ENCODE results near the gene NRCAM.
A peak's percentile ranks its signal among the peaks of the same experiment; 100 is the strongest.

The NRCAM gene

GRCh38 chr7:108457871-108458270, 1.6 kb upstream of the NRCAM start:
- DNase-seq = no peak

GRCh38 chr7:108456845-108457540, 757 bp upstream of the NRCAM start:
- DNase-seq = no peak

DNA sequence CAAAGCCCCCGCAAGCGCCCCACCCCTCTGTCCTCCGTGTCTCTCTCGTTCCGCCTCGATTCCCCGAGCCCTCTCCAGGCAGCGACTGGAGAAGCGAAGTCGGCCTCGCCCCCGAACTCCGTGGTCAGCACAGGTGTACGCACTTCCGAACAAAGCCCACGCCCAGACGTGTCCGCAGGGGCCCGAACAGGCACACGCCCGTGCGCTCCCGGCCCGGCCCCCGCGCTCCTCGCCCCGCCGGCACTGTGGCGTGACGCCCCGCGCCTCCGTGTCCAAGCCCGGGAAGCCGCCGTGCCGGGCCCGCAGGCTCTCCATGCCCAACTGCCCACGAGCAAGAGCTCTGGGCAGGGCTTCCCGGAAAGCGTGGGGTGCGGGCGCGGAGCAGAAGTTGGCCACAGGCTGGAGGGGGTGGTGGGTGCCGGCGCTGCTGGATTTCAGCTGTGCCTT, 662 bp downstream of the NRCAM start:
- DNase-seq = peak; percentile 25

- no peak for DNase-seq
These were observed 1.3 kb downstream of the NRCAM start for GRCh38 chr7:108454674-108455550.

DNA sequence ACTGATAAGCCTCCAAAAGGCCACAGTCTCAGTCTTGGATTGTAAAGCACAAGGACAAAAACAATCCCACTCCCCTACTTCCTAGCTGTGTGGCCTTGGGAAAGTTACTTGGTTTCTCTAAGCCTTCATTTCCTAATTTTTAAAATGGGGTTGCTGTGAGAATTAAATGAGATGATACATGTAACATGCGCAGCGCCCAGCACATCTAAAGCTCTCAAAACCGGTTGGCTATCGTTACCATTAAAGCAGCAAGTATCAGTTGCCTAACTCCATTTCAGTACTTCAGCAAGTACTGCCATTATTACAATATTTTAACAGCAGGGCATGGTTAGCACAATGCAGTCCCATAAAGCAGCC, 1.9 kb downstream of the NRCAM start:
- no peak for DNase-seq

DNA sequence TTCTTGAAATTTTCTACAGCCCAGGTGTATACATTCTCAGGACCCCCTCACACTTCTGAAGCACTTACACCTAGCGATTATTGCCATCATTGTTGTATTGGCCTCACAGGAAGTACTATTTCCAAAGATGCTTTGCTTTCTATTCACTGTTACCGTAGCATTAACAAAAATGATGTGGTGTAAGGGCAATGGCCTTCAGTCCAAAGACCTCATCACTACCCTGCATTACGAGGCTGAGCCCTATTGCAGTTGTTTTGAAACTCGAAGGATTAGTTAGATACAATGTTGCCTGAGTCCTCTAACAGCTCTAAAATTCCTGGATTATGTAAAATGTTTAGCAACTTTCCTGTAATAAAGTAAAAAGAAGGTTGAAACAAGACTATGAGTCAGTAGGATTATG, 2.9 kb downstream of the NRCAM start:
- peak; percentile 15 for DNase-seq

DNA sequence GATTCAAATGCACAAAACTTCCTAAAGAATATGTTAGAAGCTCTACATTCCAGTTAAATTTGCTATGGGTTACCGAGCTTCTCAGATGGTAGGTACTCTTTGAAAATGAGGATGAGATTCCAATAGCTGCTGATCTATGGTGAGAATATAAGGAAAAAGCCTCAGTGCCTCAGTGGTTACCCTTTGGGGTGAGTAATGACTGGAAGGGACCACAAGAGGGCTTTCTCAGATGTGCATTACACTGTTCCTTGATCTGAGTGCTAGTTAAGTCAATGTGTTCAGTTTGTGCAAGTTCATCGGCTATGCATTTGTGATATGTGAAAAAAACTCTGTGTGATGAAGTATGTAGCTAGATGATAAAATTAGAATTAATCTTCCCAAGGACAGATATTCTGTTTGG, 3.5 kb downstream of the NRCAM start:
- peak; percentile 13 for DNase-seq

DNA sequence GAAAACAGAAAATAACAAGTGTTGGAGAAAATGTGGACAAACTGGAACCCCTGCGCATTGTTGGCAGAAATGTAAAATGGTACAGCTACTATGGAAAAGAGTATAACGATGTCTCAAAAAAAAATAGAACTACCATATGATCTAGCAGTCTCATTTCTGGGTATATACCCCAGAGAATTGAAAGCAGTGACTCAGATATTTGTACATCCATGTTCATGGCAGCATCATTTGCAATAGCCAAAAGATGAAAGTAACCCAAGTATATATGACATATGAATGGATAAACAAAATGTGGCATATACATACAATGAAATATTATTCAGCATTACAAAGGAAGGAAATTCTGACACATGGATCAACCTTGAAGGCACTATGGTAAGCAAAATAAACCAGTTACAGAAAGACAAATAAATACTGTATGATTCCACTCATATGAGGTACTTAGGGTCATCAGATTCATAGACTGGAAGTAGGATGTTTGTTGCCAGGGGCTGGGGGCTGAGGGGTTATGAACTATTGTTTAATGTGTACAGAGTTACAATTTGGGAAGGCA, 4.9 kb downstream of the NRCAM start:
- DNase-seq = no peak

DNA sequence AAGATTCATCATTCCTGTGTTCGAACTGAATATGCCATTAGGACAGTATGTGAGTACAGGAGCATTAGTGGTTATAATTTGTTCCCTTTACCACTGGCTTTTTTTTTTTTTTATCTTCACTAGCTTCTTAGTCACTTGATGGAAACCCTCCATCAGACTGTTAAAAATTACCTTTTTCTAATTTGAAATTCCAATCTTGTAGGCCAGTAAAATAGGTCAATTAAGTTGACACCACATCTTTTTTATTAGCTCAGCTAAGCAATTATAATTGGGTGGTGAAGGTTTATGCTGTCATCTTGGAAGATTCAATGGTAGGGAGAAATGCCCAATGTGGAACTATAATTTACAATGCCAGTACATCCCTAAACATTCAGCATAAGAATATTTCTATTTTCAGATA, 6.1 kb downstream of the NRCAM start:
- DNase-seq = no peak

- no peak for DNase-seq
These were observed 6.7 kb downstream of the NRCAM start for GRCh38 chr7:108449521-108449920.

DNA sequence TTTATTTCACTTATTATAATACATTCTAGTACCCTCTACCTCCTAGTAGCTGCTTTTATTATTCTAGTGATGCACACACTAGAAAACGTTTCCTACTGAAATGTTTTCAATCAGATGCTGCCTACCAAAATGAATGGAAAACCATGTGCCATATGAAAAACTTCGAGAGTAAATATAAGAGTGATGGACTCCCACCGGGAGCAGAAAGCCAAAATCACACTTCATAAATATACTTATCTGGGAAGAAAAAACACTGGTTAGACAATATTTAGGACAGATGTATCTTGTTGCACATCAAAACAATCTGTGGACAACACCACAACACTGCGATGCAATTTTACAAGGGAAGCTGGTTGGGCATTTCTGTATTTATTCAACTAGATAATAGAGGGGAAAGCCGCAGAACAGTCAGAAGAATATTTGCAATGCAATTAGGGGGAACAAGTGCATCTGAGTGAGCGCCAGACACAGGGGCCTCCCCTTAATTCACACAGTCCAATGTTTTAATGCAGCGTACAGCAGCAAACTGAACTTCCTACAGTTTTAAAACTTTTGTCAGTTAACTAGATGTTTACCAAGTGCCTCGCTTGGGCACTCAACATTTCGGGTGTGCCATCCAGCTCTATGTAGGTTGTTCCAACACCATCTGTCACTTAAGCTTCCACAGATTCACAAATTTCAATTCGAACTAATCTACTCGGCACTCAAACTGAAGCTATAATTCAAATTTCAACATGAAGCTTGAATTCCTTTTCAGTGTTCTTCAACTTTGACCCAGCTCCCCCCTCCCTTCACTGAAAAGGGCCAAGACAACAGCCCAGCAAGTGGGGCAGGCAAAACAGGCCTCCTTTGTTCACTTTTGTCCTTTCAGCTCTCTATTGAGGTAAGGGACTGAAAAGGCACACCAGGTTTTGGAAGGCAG, 7.4 kb downstream of the NRCAM start:
- DNase-seq = no peak

- DNase-seq = no peak
These were observed 14.1 kb downstream of the NRCAM start for GRCh38 chr7:108442039-108442568.

GRCh38 chr7:108441392-108441955, 14.8 kb downstream of the NRCAM start:
- no peak for DNase-seq

- DNase-seq = no peak
These were observed 15.6 kb downstream of the NRCAM start for GRCh38 chr7:108440613-108441012.

DNA sequence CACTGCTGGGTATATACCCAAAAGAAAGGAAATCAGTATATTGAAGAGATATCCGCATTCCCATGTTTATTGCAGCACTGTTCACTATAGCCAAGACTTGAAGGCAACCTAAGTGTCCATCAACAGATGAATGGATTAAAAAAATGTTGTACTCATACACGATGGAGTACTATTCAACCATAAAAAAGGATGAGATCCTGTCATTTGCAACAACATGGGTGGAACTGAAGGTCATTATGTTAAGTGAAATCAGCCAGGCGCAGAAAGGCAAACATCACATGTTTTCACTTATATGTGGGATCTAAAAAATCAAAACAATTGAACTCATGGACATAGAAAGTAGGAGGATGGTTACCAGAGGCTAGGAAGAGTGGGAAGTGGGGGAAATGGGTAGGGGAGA, 19.3 kb downstream of the NRCAM start:
- DNase-seq = no peak

DNA sequence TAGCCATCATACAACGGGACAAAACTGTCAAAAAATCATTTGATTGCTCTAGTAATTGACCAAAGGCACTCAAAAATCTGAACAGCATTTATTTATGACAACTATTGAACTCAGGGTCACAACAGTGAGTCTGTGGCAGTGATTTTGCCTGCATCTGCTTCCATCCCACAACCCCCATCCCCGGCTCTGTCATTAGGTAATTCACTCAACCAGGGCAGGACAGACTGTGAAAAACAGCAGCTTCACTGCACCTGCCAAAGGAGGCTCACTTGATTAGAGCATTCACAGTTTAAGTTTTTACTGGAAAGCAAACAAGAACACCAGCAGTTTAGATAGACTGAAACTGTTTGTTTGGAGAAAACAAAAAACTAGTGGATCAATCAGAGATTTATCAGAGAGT, 22.2 kb downstream of the NRCAM start:
- DNase-seq = no peak

- no peak for DNase-seq
These were observed 25.1 kb downstream of the NRCAM start for GRCh38 chr7:108431099-108431498.

DNA sequence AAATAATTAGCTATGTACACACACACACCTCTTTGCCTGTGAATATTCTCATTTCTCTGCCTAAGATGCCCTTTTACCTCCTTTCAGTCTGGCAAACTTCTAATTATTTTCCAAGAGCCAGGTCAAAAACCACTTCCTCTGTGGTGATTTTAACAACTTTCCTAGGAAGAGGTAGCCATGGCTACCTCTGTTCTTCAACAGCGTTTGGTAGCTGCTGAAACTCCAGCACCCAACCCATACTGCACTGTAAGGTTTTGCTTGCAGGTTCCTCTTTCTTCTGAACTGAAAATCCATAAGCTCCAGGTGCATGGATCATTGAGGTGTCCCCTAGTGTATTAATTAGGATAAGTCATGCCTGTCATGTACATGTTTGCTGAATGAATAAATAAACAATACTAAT, 25.6 kb downstream of the NRCAM start:
- no peak for DNase-seq

- no peak for DNase-seq
These were observed 28.5 kb downstream of the NRCAM start for GRCh38 chr7:108427766-108428165.

- DNase-seq = no peak
These were observed 30.4 kb downstream of the NRCAM start for GRCh38 chr7:108425714-108426275.

- DNase-seq = no peak
These were observed 32.2 kb downstream of the NRCAM start for GRCh38 chr7:108424013-108424412.

Measured in inflammatory macrophage treated with lipopolysaccharide for 4 hours (primary cell).